ENCODE results near the gene RAB26.

DNA sequence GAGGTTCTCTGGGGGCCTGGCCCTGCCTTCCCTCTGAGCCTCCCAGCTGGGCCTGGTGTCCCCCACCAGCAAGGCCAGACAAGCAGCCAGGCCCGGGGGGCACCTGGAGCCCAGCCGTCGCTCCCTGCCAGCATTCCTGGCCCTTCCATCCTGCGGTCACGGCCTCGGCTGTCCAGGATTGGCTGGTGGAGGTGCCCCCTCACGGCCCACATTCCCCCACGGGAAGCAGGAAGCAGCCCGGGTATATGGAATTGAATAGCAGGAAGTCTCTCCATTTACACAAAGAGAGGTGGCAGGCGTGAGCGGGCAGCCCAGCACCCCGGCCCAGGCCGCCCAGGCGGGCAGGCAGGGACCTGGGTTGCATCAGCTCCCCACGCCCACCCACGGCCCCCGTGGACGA lies 21.7 kb downstream of the RAB26 start:
- TF ChIP-seq TCF4 (CRISPR knock-in tag; IDR thresholded peaks at IDR 0.05; ENCODE audit: borderline replicate concordance) (no peak), SNAI2 (CRISPR knock-in tag; IDR thresholded peaks at IDR 0.05) (no peak), PPARA (CRISPR knock-in tag; IDR thresholded peaks at IDR 0.05; ENCODE audit: borderline replicate concordance) (no peak)
- TF ChIP-seq, protein P1, sequence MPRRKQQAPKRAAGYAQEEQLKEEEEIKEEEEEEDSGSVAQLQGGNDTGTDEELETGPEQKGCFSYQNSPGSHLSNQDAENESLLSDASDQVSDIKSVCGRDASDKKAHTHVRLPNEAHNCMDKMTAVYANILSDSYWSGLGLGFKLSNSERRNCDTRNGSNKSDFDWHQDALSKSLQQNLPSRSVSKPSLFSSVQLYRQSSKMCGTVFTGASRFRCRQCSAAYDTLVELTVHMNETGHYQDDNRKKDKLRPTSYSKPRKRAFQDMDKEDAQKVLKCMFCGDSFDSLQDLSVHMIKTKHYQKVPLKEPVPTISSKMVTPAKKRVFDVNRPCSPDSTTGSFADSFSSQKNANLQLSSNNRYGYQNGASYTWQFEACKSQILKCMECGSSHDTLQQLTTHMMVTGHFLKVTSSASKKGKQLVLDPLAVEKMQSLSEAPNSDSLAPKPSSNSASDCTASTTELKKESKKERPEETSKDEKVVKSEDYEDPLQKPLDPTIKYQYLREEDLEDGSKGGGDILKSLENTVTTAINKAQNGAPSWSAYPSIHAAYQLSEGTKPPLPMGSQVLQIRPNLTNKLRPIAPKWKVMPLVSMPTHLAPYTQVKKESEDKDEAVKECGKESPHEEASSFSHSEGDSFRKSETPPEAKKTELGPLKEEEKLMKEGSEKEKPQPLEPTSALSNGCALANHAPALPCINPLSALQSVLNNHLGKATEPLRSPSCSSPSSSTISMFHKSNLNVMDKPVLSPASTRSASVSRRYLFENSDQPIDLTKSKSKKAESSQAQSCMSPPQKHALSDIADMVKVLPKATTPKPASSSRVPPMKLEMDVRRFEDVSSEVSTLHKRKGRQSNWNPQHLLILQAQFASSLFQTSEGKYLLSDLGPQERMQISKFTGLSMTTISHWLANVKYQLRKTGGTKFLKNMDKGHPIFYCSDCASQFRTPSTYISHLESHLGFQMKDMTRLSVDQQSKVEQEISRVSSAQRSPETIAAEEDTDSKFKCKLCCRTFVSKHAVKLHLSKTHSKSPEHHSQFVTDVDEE (CRISPR knock-in tag; IDR thresholded peaks at IDR 0.05): no peak
- TF ChIP-seq, protein P2, sequence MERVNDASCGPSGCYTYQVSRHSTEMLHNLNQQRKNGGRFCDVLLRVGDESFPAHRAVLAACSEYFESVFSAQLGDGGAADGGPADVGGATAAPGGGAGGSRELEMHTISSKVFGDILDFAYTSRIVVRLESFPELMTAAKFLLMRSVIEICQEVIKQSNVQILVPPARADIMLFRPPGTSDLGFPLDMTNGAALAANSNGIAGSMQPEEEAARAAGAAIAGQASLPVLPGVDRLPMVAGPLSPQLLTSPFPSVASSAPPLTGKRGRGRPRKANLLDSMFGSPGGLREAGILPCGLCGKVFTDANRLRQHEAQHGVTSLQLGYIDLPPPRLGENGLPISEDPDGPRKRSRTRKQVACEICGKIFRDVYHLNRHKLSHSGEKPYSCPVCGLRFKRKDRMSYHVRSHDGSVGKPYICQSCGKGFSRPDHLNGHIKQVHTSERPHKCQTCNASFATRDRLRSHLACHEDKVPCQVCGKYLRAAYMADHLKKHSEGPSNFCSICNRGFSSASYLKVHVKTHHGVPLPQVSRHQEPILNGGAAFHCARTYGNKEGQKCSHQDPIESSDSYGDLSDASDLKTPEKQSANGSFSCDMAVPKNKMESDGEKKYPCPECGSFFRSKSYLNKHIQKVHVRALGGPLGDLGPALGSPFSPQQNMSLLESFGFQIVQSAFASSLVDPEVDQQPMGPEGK (CRISPR knock-in tag; IDR thresholded peaks at IDR 0.05; ENCODE audit: borderline replicate concordance): no peak
- TF ChIP-seq, protein P3, sequence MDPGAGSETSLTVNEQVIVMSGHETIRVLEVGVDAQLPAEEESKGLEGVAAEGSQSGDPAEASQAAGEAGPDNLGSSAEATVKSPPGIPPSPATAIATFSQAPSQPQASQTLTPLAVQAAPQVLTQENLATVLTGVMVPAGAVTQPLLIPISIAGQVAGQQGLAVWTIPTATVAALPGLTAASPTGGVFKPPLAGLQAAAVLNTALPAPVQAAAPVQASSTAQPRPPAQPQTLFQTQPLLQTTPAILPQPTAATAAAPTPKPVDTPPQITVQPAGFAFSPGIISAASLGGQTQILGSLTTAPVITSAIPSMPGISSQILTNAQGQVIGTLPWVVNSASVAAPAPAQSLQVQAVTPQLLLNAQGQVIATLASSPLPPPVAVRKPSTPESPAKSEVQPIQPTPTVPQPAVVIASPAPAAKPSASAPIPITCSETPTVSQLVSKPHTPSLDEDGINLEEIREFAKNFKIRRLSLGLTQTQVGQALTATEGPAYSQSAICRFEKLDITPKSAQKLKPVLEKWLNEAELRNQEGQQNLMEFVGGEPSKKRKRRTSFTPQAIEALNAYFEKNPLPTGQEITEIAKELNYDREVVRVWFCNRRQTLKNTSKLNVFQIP (CRISPR knock-in tag; IDR thresholded peaks at IDR 0.05; ENCODE audit: borderline replicate concordance, low read depth): no peak

Data from SK-N-SH treated with all-trans-retinoic acid at 6 μM for 48 hours (cell line).